Small intestine (tissue), 7 donors: ENCODE results near the gene CYB561. TPM values are rescaled to one million over a fixed set of nuclear protein-coding genes. Genes with fewer than 3 reads are reported as not detected.

Experiments used
- DNase-seq, 2 donors: peaks; one replicate each; pipeline versions ENCODE4 v3.0.0 to v3.0.0-alpha.2; 2013
- FAIRE-seq: peaks from 2 replicates; lab custom pipeline; 2012; peaks lifted over from hg19 to GRCh38; lab: Jason Lieb, UNC
- H3K27ac ChIP-seq, 3 donors: one replicate each; pipeline ENCODE4 v1.5.1; 2013; ENCODE audit warnings: low read length in 2 of 3, mild to moderate bottlenecking in 2 of 3, control low read depth in 1 of 3, inconsistent platforms in 1 of 3, low read depth in 1 of 3, moderate library complexity in 1 of 3
- H3K27me3 ChIP-seq, 3 donors: one replicate each; pipeline ENCODE4 v1.6.1; 2013; ENCODE audit warnings: low read length in 3 of 3, inconsistent platforms in 1 of 3; ENCODE audit not compliant: control insufficient read depth in 3 of 3, insufficient read depth in 3 of 3
- H3K36me3 ChIP-seq, 3 donors: one replicate each; pipeline ENCODE4 v1.6.1; 2013; ENCODE audit warnings: low read length in 3 of 3, inconsistent platforms in 1 of 3, low read depth in 1 of 3, mild to moderate bottlenecking in 1 of 3, moderate library complexity in 1 of 3; ENCODE audit not compliant: control insufficient read depth in 3 of 3, insufficient read depth in 2 of 3
- H3K4me1 ChIP-seq, 3 donors: one replicate each; pipeline ENCODE4 v1.6.1; 2013; ENCODE audit warnings: low read length in 2 of 3, inconsistent platforms in 1 of 3, low read depth in 1 of 3, mild to moderate bottlenecking in 1 of 3, moderate library complexity in 1 of 3; ENCODE audit not compliant: control insufficient read depth in 3 of 3, insufficient read depth in 2 of 3
- H3K4me3 ChIP-seq, 3 donors: one replicate each; pipeline ENCODE4 v1.5.1; 2013; ENCODE audit warnings: low read length in 3 of 3, control low read depth in 1 of 3, inconsistent platforms in 1 of 3, low read depth in 1 of 3, mild to moderate bottlenecking in 1 of 3, moderate library complexity in 1 of 3
- H3K9me3 ChIP-seq, 2 donors: one replicate each; pipeline ENCODE4 v1.6.1; 2013; ENCODE audit warnings: low read depth in 1 of 2, low read length in 1 of 2; ENCODE audit not compliant: control insufficient read depth in 2 of 2, insufficient read depth in 1 of 2
- WGBS, 3 donors: extraction: QIAGEN DNeasy Blood & Tissue Kit; methylation state at CpG; one replicate each; pipeline ENCODE4 v1.1.7; 2013; 5-methylcytosine and 5-hydroxymethylcytosine counted together
- polyA plus RNA-seq, 4 donors: library from polyadenylated mRNA; stranded (reverse) in 3 of 4; unstranded in 1 of 4; fragments of 200-250 nt in 3 of 4; fragments of 120-200 nt in 1 of 4; gene quantifications; one replicate each; pipeline versions ENCODE4 v1.2.1 to v1.2.3, GENCODE V29; 2013
- donor health status: healthy with polysubstance abuse.
- donor health status: control.
- donor health status: control.
- donor health status: Bipolar disorder and iron deficiency.
- donor health status: healthy.

The CYB561 gene
- polyA plus RNA-seq, 4 donors, result 18.4 to 60.2 (median 34.3) TPM

GRCh38 chr17:63451150-63451549, 5.0 kb upstream of the CYB561 start:
- Histone ChIP-seq H3K4me3 (no peak overlapping the region), H3K27ac (peak overlapping the region in 2 of 3 donors; percentile 90 to 91), H3K9me3 (no peaks in the 10 kb centered on the region), H3K27me3 (no peaks in the 10 kb centered on the region), H3K4me1 (peaks cover 0 to 65% (median 25%) of the 10 kb centered on the region in 3 donors), H3K36me3 (no peaks in the 10 kb centered on the region)
- 88 to 94% (median 92%) methylated on average over 10 to 11 of the region's 11 CpGs for WGBS, 3 donors
- FAIRE-seq (no peak), DNase-seq (no peak)

- no peak for DNase-seq
- no peak for FAIRE-seq
- 43 to 69% (median 67%) methylated on average over 11 of the region's 11 CpGs for WGBS, 3 donors
- Histone ChIP-seq H3K9me3 (no peaks in the 10 kb centered on the region), H3K27ac (peak overlapping the region in 1 of 3 donors; percentile 91), H3K36me3 (no peaks in the 10 kb centered on the region), H3K4me1 (peaks cover 0 to 65% (median 25%) of the 10 kb centered on the region in 3 donors), H3K4me3 (no peak overlapping the region), H3K27me3 (no peaks in the 10 kb centered on the region)
Observed at GRCh38 chr17:63450551-63450950, 4.4 kb upstream of the CYB561 start.

- whole genome bisulfite sequencing, 3 donors, result 88 to 91% (median 89%) methylated on average over 3 of the region's 3 CpGs
- no peak for DNase-seq
- Histone ChIP-seq H3K9me3 (no peaks in the 10 kb centered on the region), H3K36me3 (peaks cover 0 to 3% (median 0%) of the 10 kb centered on the region in 3 donors), H3K4me1 (peaks cover 0 to 53% (median 17%) of the 10 kb centered on the region in 3 donors), H3K27ac (no peak overlapping the region), H3K27me3 (no peaks in the 10 kb centered on the region), H3K4me3 (no peak overlapping the region)
- FAIRE-seq, result no peak
Observed at GRCh38 chr17:63448655-63449054, 2.5 kb upstream of the CYB561 start.

GRCh38 chr17:63447471-63448009, 1.4 kb upstream of the CYB561 start:
- no peaks in the 10 kb centered on the region for H3K9me3 ChIP-seq
- H3K4me1 ChIP-seq, result peaks cover 0 to 41% (median 17%) of the 10 kb centered on the region in 3 donors
- peak overlapping the region; percentile 68 to 96 (median 93) for H3K27ac ChIP-seq
- 44 to 48% (median 45%) methylated on average over 12 of the region's 12 CpGs for WGBS, 3 donors
- DNase-seq (no peak), FAIRE-seq (no peak)
- no peak overlapping the region for H3K4me3 ChIP-seq
- H3K36me3 ChIP-seq, result peaks cover 0 to 6% (median 0%) of the 10 kb centered on the region in 3 donors
- H3K27me3 ChIP-seq, result no peaks in the 10 kb centered on the region

- peak overlapping the region; percentile 68 to 96 (median 93) for H3K27ac ChIP-seq
- 11 to 17% (median 12%) methylated on average over 36 to 44 of the region's 44 CpGs for WGBS, 3 donors
- H3K9me3 ChIP-seq, result no peaks in the 10 kb centered on the region
- FAIRE-seq (no peak), DNase-seq (peak; percentile 76 to 83)
- peaks cover 0 to 35% (median 16%) of the 10 kb centered on the region in 3 donors for H3K4me1 ChIP-seq
- peak overlapping the region; percentile 35 to 75 (median 44) for H3K4me3 ChIP-seq
- no peaks in the 10 kb centered on the region for H3K27me3 ChIP-seq
- peaks cover 0 to 7% (median 0%) of the 10 kb centered on the region in 3 donors for H3K36me3 ChIP-seq
Observed at GRCh38 chr17:63446753-63447470, 806 bp upstream of the CYB561 start.

GRCh38 chr17:63445571-63445953, 544 bp downstream of the CYB561 start:
- Histone ChIP-seq H3K27ac (peak overlapping the region; percentile 29 to 96 (median 93)), H3K27me3 (no peaks in the 10 kb centered on the region), H3K4me3 (peak overlapping the region; percentile 44 to 75 (median 60)), H3K9me3 (no peaks in the 10 kb centered on the region), H3K4me1 (peaks cover 0 to 30% (median 9%) of the 10 kb centered on the region in 3 donors), H3K36me3 (peaks cover 0 to 18% (median 3%) of the 10 kb centered on the region in 3 donors)
- DNase-seq (peak in 1 of 2 donors; percentile 60), FAIRE-seq (no peak)
- WGBS, 3 donors, result 1 to 6% (median 3%) methylated on average over 18 to 24 of the region's 24 CpGs

GRCh38 chr17:63445065-63445464, 1.0 kb downstream of the CYB561 start:
- FAIRE-seq, result no peak
- peaks cover 0 to 30% (median 4%) of the 10 kb centered on the region in 3 donors for H3K4me1 ChIP-seq
- H3K27me3 ChIP-seq, result no peaks in the 10 kb centered on the region
- peaks cover 0 to 23% (median 3%) of the 10 kb centered on the region in 3 donors for H3K36me3 ChIP-seq
- WGBS, 3 donors, result 15 to 53% (median 31%) methylated on average over 7 of the region's 7 CpGs
- peak overlapping the region in 2 of 3 donors; percentile 93 to 96 for H3K27ac ChIP-seq
- H3K4me3 ChIP-seq, result peak overlapping the region; percentile 44 to 75 (median 60)
- no peaks in the 10 kb centered on the region for H3K9me3 ChIP-seq
- peak in 1 of 2 donors; percentile 62 for DNase-seq

GRCh38 chr17:63444457-63444856, 1.6 kb downstream of the CYB561 start:
- H3K4me3 ChIP-seq, result no peak overlapping the region
- DNase-seq, result no peak
- FAIRE-seq, result no peak
- no peak overlapping the region for H3K27ac ChIP-seq
- peaks cover 0 to 33% (median 3%) of the 10 kb centered on the region in 3 donors for H3K4me1 ChIP-seq
- peaks cover 0 to 23% (median 3%) of the 10 kb centered on the region in 3 donors for H3K36me3 ChIP-seq
- no peaks in the 10 kb centered on the region for H3K27me3 ChIP-seq
- no peaks in the 10 kb centered on the region for H3K9me3 ChIP-seq
- WGBS, 3 donors, result 75 to 82% (median 80%) methylated on average over 3 of the region's 3 CpGs
